NCI-H2107 treated with DMSO at 0.1 percent for 48 hours (cell line): Measurements from ENCODE around the gene CCDC183.
A peak's percentile ranks its signal among the peaks of the same experiment; 100 is the strongest.
"Not testable (repeated sequence)": the region's sequence is repeated elsewhere in the genome, so short reads cannot be mapped to it uniquely, and the experiment has no call there.

Experiments used
- DNase-seq: peaks from one replicate; lab custom pipeline; 2025; ENCODE audit not compliant: unreplicated experiment; lab: John Stamatoyannopoulos, UW

The CCDC183 gene

DNA sequence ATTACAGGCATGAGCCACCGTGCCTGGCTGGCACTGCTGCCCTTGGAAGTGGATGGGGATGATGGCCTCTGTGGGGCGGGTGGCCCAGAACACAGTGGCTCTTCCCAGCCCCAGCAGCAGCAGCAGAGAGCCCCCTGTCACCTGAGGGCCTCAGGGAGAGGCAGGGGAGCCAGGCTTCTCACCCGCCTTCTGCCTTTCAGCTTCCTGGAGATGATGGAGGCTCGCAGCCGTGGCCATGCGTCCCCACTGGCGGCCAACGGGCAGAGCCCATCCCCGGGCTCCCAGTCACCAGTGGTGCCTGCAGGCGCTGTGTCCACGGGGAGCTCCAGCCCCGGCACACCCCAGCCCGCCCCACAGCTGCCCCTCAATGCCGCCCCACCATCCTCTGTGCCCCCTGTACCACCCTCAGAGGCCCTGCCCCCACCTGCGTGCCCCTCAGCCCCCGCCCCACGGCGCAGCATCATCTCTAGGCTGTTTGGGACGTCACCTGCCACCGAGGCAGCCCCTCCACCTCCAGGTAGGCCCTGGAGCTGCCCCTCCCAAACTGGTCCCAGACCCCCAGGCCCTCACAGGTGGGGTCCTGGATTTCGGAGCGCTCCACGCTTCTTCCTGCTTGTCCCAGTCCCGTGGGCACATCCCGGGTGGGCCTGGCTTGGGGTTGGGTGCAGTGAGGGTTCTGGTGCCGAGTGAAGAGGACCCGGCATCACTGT is 41.2 kb downstream of the CCDC183 start:
- no peak for DNase-seq

DNA sequence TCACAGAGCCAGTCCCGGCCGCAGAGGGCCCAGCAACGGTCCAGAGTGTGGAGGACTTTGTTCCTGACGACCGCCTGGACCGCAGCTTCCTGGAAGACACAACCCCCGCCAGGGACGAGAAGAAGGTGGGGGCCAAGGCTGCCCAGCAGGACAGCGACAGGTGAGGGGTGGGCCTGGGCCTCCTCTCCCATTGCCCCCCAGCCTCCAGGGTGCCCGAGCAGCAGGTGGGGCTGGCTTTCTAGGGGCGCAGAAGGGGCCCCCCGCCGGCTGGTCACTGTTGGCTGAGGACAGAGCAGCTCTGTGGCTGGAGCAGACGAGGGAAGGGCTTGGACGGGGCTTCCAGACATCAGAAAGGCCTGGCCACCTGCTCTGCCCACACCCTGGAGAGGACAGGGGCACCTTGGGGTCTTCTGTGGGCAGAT is 41.7 kb downstream of the CCDC183 start:
- DNase-seq = not testable (repeated sequence)

DNA sequence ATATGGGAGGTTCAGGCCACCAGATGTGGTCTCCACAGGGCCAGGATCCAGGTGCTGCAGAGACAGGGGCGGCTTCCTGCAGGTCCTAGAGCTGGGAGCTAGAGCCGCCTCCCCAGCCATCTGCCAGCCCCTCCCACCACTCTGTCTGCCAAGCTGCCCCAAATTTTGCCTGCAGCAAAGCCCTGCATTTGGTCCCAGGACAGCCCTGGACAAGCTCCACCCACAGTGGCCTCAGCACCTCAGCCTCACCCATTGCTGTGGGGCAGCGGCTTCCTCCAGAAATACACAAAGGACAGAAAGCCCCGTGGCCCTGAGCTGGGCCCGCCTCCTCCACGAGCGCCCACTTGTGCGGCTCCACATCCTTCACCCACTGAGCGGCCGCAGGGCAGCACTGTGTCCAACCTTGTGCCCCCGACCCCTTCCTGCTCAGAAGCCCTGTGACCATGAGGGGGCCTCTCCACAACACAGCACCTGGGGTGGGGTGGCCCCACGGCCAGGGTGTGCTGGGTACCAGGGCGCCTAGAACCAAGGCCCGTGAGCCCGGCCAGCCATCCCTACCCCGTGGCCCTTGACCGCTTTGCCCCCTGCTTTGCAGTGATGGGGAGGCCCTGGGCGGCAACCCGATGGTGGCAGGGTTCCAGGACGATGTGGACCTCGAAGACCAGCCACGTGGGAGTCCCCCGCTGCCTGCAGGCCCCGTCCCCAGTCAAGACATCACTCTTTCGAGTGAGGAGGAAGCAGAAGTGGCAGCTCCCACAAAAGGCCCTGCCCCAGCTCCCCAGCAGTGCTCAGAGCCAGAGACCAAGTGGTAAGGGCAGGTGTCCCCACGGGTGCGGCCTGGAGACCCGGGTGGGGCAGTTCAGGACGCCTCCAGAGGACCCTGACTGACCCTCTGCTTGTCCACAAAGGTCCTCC is 42.4 kb downstream of the CCDC183 start:
- DNase-seq = no peak

DNA sequence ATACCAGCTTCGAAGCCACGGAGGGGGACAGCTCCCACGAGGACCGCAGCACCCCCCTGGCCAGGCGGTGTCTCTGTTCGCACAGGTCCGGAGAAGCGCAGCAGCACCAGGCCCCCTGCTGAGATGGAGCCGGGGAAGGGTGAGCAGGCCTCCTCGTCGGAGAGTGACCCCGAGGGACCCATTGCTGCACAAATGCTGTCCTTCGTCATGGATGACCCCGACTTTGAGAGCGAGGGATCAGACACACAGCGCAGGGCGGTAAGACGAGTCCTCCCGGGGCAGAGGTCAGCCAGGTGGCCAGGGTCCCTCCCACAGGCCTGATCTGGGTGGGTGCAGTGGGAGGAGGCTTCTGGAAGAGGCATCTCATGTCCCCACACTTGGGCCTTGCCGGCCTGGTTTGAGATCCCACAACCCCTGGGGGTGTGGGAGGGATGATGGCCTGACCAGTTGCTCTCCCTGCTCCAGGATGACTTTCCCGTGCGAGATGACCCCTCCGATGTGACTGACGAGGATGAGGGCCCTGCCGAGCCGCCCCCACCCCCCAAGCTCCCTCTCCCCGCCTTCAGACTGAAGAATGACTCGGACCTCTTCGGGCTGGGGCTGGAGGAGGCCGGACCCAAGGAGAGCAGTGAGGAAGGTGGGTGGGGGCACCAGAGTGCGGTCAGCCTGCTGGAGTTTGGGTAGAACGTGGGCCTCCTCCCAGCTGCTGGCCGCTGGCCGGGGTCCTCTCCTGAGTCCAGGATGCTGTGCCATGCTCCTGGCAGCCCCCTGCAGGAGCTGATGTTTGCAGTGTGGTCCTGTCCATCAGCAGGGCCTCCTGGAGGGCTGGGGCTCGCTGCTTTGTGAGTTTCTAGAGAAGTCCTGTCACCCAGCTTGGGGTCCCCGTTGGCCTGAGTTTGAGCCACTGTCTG is 43.3 kb downstream of the CCDC183 start:
- no peak for DNase-seq

DNA sequence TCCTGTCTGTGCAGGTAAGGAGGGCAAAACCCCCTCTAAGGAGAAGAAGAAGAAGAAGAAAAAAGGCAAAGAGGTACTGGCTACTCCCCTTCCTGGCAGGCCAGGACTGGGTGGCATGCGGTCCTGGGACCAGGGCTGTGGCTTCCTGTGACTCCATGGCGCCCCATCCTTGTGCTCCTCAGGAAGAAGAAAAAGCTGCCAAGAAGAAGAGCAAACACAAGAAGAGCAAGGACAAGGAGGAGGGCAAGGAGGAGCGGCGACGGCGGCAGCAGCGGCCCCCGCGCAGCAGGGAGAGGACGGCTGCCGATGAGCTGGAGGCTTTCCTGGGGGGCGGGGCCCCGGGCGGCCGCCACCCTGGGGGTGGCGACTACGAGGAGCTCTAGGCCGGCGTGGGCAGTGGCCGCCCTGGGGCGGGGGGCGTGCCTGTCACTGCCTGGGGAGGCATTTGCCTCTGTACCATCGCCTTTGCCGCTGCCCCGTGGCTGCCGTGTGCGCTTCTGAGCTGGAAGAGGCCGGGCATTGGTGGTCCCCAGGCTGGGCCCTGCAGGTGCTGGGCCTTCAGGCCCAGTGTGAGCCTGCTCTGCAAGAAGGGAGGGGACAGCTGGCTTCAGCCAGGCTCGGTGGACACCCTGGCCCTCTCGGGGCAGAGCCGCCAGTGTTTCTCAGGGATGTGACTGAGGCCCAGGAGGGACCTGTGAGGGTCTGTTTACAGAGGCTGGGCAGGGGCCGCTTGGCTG is 44.2 kb downstream of the CCDC183 start:
- DNase-seq = no peak

DNA sequence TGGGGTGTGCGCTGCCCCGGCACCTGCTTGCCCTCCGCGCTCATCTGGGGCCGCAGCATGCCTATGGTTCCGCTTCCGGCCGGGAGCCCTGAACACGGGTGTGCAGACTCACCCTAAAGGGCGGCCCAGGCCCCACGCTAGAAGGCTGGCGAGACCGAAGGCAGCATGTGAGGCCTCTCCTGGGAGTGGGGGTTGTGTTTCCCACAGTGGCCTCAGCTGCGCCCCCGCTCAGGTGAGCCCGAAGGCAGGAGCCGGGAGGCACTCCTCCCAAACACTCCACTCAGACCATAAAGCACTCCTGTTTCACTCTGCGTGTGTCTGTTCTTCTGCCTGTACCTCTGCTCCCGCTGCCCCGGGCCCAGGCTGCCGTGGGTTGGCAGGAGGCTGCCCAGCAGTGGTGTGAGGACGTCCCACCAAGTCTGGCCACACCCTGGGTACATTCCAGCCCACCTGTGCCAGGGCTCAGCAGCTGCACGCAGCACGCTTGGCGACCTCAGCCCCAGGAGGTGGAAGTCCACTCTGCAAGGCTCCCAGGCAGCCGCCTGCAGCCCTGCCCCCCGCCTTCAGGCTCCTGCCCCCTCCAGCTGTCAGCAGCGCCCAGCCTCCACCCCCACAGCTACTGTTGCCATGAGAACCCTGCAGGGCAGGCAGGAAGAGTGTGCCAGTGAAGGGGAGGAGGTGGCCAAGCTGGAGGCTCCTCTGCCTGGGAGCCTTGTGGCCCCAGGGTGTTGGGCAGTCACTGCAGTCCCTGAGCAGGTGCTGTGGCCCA is 44.9 kb downstream of the CCDC183 start:
- DNase-seq = peak; percentile 83

DNA sequence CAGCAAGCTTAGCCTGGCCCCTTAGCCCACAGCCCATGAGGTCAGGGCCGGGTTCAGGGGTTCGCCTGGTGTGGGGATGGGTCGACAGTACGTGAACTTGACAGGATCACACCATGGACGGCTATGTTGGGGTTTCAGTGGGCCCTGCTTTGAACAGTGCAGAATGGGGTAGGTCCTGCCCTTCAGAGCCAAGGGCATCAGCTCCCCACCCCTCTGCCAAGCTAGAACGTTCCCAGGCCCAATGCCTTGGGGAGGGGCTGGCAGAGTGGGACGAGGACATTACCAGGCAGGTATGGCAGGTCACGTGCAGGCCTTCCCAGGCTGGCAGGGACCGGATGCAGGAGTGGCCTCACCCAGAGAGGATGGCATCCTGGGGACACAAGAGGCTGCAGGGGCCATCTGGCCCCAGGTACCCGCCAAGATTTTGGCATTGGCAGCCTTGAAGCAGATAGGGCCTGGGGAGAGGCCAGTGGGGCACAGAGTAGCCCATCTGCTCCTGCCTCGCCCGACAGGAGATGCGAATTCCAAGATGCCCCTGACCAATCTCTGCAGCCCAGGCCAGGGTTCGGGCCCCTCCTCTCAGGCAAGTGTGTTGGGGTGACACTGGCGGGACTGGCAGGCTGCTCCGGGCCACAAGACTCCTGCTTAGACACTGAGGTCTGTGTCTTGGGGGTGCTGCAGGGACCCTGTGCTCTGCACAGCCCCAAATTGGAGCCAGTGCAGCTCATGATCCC is 45.7 kb downstream of the CCDC183 start:
- DNase-seq = not testable (repeated sequence)

DNA sequence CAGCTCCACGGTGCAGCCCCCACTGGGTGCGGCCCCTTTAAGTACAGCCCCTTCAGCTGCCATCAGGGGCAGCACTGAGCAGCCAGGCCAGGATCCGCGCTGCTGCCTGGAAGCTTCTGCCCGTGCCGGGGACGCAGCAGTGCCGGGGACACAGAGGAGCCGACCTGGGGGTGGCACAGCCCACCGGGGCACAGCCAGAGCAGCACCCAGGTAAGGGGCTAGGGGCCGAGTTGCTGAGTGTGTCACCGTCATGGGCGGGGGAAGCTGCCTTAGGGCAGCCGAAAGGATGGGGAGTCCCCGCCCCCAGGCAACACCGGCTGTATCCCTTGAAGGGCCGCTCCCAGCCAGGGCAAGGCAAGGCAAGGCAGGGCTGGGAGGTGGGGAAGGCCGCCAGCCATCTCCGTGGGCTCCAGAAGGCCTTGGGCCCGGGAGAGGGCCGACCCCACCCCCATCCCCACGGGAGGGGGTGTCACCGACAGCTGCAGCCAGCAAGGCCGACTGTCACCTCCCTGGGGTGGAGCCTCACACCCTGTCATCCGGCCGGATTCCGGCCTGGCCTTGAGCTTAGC is 46.3 kb downstream of the CCDC183 start, which contains the start of gene AJM1:
AJM1 (plus strand) TSS at position 99 of the 569 bp plus-strand sequence. CDS start 1,937 bp downstream, outside the sequence.
- peak; percentile 20 for DNase-seq

DNA sequence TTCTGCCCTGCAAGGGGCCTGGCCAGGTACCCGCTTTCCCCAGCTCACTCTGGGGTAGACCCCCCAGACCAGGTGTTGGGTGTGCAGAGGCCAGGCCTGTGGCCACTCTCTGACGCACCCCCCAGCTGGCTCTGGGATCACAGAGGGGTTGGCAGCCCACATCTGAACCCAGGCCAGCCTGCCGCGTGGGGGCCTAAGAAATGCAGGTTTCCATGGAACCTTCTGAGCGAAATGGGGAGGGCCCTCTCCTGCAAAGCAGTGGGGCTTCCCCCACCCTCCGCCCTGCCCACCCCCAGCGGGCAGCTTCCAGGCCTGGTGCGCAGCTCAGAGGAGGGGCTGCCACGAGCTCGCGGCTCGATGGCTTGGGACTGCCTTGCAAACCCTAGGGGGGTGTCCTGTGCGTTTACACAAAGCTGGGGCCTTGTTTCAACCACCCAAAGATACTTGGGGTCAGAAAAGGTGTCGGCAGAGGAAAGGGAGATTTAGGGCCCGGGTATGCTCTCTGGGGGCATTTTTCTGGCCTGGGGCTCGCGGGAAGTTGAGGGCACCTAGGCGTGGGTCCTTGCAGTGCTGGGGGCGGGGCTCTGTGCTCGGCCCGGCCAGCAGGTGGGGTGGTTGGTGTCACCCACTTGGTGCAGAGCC is 47.1 kb downstream of the CCDC183 start:
- DNase-seq = not testable (repeated sequence)

DNA sequence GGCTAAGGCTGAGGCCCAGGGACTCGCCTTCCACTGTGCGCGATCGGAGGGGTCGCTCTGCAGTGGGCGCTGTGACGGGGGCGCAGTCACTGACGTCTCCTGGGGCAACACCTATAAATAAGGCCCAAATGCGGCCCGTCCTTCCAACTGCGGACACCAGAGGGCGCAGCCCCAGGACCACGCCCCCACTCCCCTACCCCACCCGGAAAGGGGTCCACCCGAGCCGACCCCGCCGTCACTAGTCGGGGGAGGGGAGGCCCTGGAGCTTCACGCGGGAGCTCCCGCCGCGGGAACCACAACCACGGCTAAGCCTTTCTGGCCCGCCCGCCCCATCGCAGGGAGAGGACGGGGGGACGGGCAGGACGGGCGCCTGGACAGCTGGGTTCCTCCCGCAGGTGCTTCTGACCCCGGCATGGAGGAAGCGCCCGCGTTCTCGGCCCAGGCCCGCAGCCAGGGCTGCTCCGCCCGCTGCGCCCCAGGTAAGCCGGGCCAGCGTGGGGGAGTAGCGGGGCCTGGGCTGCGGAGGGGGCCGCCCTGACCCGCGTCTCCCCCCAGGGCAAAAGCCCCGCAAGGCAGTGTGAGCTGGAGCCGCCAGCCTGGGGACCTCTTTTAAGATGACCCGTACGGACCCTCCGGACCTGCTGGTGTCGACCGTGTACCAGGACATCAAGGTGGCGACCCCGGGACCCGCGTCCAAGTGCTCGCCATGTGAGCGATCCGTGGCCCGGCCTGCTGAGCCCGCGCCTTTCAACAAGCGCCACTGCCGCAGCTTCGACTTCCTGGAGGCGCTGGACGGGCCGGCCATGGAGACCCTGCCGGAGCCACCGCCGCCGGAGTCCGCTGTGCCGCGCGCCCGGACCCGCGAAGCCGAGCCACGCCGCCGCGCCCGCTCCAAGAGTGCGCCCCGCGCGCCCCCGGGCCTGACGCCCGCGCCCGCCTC is 47.9 kb downstream of the CCDC183 start:
- not testable (repeated sequence) for DNase-seq

DNA sequence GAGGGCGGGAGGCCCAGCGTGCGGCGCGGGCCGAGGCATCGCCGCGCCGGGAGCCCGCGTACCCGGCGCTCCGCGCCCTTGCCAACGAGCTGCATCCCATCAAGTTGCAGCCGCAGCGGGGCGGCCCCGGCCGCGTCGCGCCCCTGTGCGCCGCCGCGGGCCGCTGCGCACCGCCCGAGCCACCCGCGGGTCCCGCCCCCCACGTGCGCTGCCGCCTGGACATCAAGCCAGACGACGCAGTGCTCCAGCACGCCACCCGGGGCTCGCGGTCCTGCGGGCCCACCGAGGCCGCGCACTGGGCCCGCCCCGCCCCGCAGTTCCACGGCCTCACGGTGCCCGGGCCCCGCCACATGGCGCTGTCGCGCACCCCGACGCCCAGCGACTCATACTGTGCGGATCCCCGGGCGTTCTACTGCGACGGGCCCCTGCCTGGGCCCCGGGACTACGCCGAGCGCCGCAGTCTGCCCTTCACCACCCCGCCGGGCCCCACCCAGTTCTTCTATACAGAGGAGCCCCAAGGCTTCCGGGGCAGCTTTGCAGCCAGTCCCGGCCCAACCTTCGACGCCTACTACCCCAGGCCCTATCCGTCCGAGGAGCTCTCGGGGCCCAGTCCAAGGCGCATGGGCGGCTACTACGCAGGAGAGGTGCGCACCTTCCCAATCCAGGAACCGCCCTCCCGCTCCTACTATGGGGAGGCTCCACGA is 48.8 kb downstream of the CCDC183 start:
- DNase-seq = no peak

DNA sequence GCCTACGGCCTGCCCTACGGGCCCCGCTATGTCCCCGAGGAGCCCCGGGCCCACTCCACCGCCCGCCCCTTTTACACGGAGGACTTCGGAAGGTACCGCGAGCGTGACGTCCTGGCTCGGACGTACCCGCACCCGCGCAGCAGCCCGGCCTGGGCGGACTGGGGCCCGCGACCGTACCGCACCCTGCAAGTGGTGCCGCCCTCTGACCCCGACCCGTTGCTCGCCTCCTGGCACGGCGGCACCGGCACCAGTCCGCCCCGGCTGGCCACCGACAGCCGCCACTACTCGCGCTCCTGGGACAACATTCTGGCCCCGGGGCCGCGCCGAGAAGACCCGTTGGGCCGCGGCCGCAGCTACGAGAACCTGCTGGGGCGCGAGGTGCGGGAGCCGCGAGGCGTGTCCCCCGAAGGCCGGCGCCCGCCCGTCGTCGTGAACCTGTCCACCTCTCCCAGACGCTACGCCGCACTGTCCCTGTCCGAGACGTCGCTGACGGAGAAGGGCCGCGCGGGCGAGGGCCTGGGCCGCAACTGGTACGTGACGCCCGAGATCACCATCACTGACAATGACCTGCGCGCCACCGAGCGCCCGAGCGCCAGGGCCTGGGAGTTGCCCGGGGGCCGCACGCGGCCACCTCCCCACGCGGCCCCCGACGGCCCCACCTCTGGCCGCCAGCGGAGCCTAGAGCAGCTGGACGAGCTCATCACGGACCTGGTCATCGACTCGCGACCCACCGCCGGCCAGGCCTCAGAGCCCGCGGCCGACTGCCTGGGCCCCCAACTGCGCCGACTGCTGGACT is 49.5 kb downstream of the CCDC183 start:
- no peak for DNase-seq

DNA sequence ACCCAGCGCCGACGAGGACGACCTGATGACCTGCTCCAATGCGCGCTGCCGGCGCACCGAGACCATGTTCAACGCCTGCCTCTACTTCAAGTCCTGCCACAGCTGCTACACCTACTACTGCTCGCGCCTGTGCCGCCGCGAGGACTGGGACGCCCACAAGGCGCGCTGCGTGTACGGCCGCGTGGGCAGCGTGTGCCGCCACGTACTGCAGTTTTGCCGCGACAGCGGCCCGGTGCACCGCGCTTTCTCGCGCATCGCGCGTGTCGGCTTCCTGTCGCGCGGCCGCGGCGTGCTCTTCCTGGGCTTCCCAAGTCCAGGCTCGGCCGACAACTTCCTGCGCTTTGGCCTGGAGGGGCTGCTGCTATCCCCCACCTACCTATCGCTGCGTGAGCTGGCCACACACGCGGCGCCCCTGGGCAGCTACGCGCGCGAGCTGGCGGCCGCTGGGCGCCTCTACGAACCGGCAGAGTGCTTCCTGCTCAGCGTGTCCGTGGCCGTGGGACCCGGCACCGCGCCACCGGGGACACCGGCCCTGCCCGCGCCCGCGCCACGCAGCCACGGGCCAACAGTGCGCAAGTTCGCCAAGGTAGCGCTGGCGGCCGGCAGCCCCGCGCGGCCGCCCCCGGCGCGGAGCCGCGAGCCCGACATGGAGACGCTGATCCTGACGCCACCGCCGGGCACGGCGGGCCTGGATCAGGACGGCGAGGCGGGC is 50.4 kb downstream of the CCDC183 start:
- no peak for DNase-seq

DNA sequence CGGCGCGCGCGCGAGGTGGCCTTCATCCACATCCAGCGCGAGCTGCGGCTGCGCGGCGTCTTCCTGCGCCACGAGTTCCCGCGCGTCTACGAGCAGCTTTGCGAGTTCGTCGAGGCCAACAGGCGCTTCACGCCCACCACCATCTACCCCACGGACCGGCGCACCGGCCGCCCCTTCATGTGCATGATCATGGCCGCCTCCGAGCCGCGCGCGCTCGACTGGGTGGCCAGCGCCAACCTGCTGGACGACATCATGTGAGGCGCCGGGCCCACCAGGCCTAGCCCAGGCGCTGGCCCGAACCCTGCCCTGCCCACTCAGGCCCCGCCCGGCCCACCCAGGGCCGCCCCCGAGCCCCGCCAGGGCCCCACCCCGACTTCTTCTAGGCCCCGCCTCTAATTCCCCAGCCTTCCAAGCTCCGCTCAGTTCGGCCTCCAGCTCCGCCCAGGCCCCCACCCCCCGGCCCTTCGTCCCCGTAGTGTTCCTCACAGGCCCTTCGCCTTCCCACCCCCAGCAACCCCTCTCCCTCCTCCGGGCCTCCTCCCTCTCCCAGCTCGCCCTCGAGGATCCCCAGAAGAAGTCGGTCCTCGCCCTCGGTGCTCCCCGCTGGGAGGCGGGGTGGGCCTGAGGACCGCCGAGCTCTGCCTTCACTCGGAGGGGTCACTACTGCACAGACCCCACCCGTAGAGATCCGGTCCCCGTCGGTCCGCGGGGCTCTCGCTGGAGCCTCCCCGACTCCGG is 51.1 kb downstream of the CCDC183 start:
- DNase-seq = no peak
